IMR-90 (cell line): ENCODE measurements around the gene TRABD2A. TPM values are rescaled to one million over a fixed set of nuclear protein-coding genes. Genes with fewer than 3 reads are reported as not detected.
A peak's percentile ranks its signal among the peaks of the same experiment; 100 is the strongest.

Source experiments
- ATAC-seq: fragments of 200-7000 bp; cut with Tn5 transposase; 2 replicates; pipeline ENCODE4 v1.9.1; 2020; ENCODE audit warnings: low read depth, mild to moderate bottlenecking, moderate library complexity
- BruUV-seq: library from RNA; stranded (reverse); fragments of 400-500 nt; replicated peaks from 2 replicates; lab custom pipeline; 2021; lab: Mats Ljungman, UMichigan
- CTCF ChIA-PET: fragments of 300-600 bp; formaldehyde crosslinking; extraction: SDS; loops from one replicate; lab custom pipeline; 2021; ENCODE audit warnings: antibody characterized with exemption; lab: Yijun Ruan, JAX
- POLR2A ChIA-PET: fragments of 300-600 bp; sonication (Branson Sonifier 250); formaldehyde crosslinking; loops from one replicate; lab custom pipeline; 2022; ENCODE audit warnings: antibody characterized with exemption; ENCODE audit not compliant: unreplicated experiment; lab: Charles Lee
- DNase-seq: peaks from one replicate; pipeline ENCODE4 v3.0.0; 2013
- H2AFZ ChIP-seq: replicated peaks from 2 replicates; pipeline ENCODE3; 2013; ENCODE audit warnings: low read length, mild to moderate bottlenecking; ENCODE audit not compliant: poor library complexity
- H2AK5ac ChIP-seq: 2 replicates; pipeline ENCODE4 v1.6.1; 2013; ENCODE audit warnings: low read depth, low read length, inconsistent platforms
- H2AK9ac ChIP-seq: replicated peaks from 2 replicates; pipeline ENCODE3; 2013; ENCODE audit warnings: mild to moderate bottlenecking, low read depth, low read length, moderate library complexity; ENCODE audit not compliant: poor library complexity
- H2BK120ac ChIP-seq: 2 replicates; pipeline ENCODE4 v1.6.1; 2013; ENCODE audit warnings: low read depth, low read length, inconsistent platforms
- H2BK15ac ChIP-seq: 3 replicates; pipeline ENCODE4 v1.6.1; 2013; ENCODE audit warnings: low read depth, low read length, inconsistent platforms
- H2BK20ac ChIP-seq: 2 replicates; pipeline ENCODE4 v1.6.1; 2013; ENCODE audit warnings: low read depth, mild to moderate bottlenecking, inconsistent platforms, low read length, moderate library complexity
- H2BK5ac ChIP-seq: 2 replicates; pipeline ENCODE4 v1.6.1; 2013; ENCODE audit warnings: mild to moderate bottlenecking, low read depth, low read length, inconsistent platforms; ENCODE audit not compliant: poor library complexity, severe bottlenecking
- H3K14ac ChIP-seq: replicated peaks from 2 replicates; pipeline ENCODE4 v1.6.1; 2013; ENCODE audit warnings: low read depth, low read length, inconsistent platforms
- H3K18ac ChIP-seq: 2 replicates; pipeline ENCODE4 v1.6.1; 2013; ENCODE audit warnings: low read depth, low read length, control low read depth
- H3K23ac ChIP-seq: 2 replicates; pipeline ENCODE4 v1.6.1; 2013; ENCODE audit warnings: low read depth, low read length, inconsistent platforms
- H3K27ac ChIP-seq: 2 replicates; pipeline ENCODE4 v1.5.1; 2013; ENCODE audit warnings: mild to moderate bottlenecking, control low read depth, low read length; ENCODE audit not compliant: insufficient read depth
- H3K27me3 ChIP-seq: 2 replicates; pipeline ENCODE4 v1.6.1; 2013; ENCODE audit warnings: low read length; ENCODE audit not compliant: control insufficient read depth, insufficient read depth
- H3K36me3 ChIP-seq: 2 replicates; pipeline ENCODE4 v1.6.1; 2013; ENCODE audit warnings: low read length, mixed read lengths; ENCODE audit not compliant: control insufficient read depth, insufficient read depth
- H3K4ac ChIP-seq: 2 replicates; pipeline ENCODE4 v1.6.1; 2013; ENCODE audit warnings: low read depth, low read length, inconsistent platforms
- H3K4me1 ChIP-seq: 2 replicates; pipeline ENCODE4 v1.6.1; 2013; ENCODE audit warnings: low read length, mixed read lengths; ENCODE audit not compliant: control insufficient read depth, insufficient read depth
- H3K4me2 ChIP-seq: 2 replicates; pipeline ENCODE4 v1.6.1; 2013; ENCODE audit warnings: low read depth, mild to moderate bottlenecking, control low read depth, low read length, moderate library complexity
- H3K4me3 ChIP-seq: 2 replicates; pipeline ENCODE4 v1.5.1; 2013; ENCODE audit warnings: low read depth, mild to moderate bottlenecking, control low read depth, low read length, moderate library complexity; ENCODE audit not compliant: insufficient read depth
- H3K56ac ChIP-seq: 2 replicates; pipeline ENCODE4 v1.6.1; 2013; ENCODE audit warnings: low read length, inconsistent platforms; ENCODE audit not compliant: insufficient read depth; ENCODE audit errors: extremely low read depth
- H3K79me1 ChIP-seq, 2 experiments: 2 replicates each; pipeline ENCODE4 v1.6.1; 2013; ENCODE audit warnings: low read length in 2 of 2, inconsistent platforms in 1 of 2, low read depth in 1 of 2
- H3K9ac ChIP-seq: 2 replicates; pipeline ENCODE4 v1.6.1; 2013; ENCODE audit warnings: low read depth, low read length, control low read depth
- H3K9me1 ChIP-seq: 2 replicates; pipeline ENCODE4 v1.6.1; 2013; ENCODE audit warnings: low read length, inconsistent platforms; ENCODE audit not compliant: insufficient read depth
- H3K9me3 ChIP-seq: 2 replicates; pipeline ENCODE4 v1.6.1; 2013; ENCODE audit warnings: low read length; ENCODE audit not compliant: control insufficient read depth, insufficient read depth
- H4K20me1 ChIP-seq: 2 replicates; pipeline ENCODE4 v1.6.1; 2013; ENCODE audit warnings: low read length, inconsistent platforms; ENCODE audit not compliant: insufficient read depth
- H4K5ac ChIP-seq: 2 replicates; pipeline ENCODE4 v1.6.1; 2013; ENCODE audit warnings: mild to moderate bottlenecking, low read depth, low read length, control low read depth
- H4K8ac ChIP-seq, 2 experiments: 2 replicates each; pipeline ENCODE4 v1.6.1; 2013; ENCODE audit warnings: low read depth in 2 of 2, low read length in 2 of 2, control low read depth in 1 of 2, inconsistent platforms in 1 of 2
- H4K91ac ChIP-seq: 2 replicates; pipeline ENCODE4 v1.6.1; 2013; ENCODE audit warnings: low read depth, low read length, inconsistent platforms; ENCODE audit not compliant: insufficient read depth
- CEBPB ChIP-seq: IDR thresholded peaks from 2 replicates; pipeline ENCODE4 v1.6.1; 2012; ENCODE audit warnings: low read depth, low read length, improper control_type of control experiment
- CHD1 ChIP-seq: IDR thresholded peaks from 2 replicates; pipeline ENCODE4 v1.6.1; 2012; ENCODE audit warnings: low read depth, low read length, improper control_type of control experiment
- CTCF ChIP-seq: conservative IDR thresholded peaks from 2 replicates; pipeline ENCODE4 v1.5.1; 2012; ENCODE audit warnings: mild to moderate bottlenecking, low read depth, low read length, improper control_type of control experiment
- ELK1 ChIP-seq: fragments of 150-350 bp; IDR thresholded peaks from 2 replicates; pipeline ENCODE4 v1.6.1; 2016; ENCODE audit warnings: low read depth, mild to moderate bottlenecking, low read length, moderate library complexity, borderline replicate concordance
- MAFK ChIP-seq: IDR thresholded peaks from 2 replicates; pipeline ENCODE4 v1.6.1; 2012; ENCODE audit warnings: low read depth, low read length, improper control_type of control experiment
- MAZ ChIP-seq: IDR thresholded peaks from 2 replicates; pipeline ENCODE4 v1.6.1; 2012; ENCODE audit warnings: low read depth, mild to moderate bottlenecking, low read length, improper control_type of control experiment, moderate library complexity, borderline replicate concordance
- NFE2L2 ChIP-seq: fragments of 150-350 bp; IDR thresholded peaks from 2 replicates; pipeline ENCODE4 v1.6.1; 2016; ENCODE audit warnings: low read depth, mild to moderate bottlenecking, low read length
- POLR2A ChIP-seq: IDR thresholded peaks from 2 replicates; pipeline ENCODE4 v1.6.1; 2012; ENCODE audit warnings: mild to moderate bottlenecking, low read depth, low read length
- RAD21 ChIP-seq: IDR thresholded peaks from 2 replicates; pipeline ENCODE4 v1.6.1; 2012; ENCODE audit warnings: low read length, improper control_type of control experiment
- RFX5 ChIP-seq: IDR thresholded peaks from 2 replicates; pipeline ENCODE4 v1.8.0; 2012; ENCODE audit warnings: low read depth, mild to moderate bottlenecking, low read length, moderate library complexity
- SMC3 ChIP-seq: fragments of 150-350 bp; IDR thresholded peaks from 2 replicates; pipeline ENCODE4 v1.6.1; 2016; ENCODE audit warnings: low read depth, mild to moderate bottlenecking, antibody characterized with exemption, low read length, moderate library complexity
- WGBS, 2 experiments: methylation state at CpG; one replicate each; pipeline versions ENCODE4 v1.1.5 to v1.1.7; 2013; ENCODE audit warnings: missing lambda C conversion rate in 2 of 2; ENCODE audit not compliant: insufficient read length in 1 of 2; ENCODE audit errors: extremely low coverage in 2 of 2; 5-methylcytosine and 5-hydroxymethylcytosine counted together
- dilution Hi-C: fragments of 300-500 bp; cut with HindIII; formaldehyde crosslinking; loops from one replicate; pipeline ENCODE4 v1.14.3; 2018; ENCODE audit warnings: low sequenced_read_pairs; ENCODE audit not compliant: unreplicated experiment
- in situ Hi-C: fragments of 300-500 bp; cut with MboI; formaldehyde crosslinking; loops from 3 replicates; pipeline ENCODE4 v1.14.3; 2019; ENCODE audit warnings: low sequenced_read_pairs, inconsistent platforms, mixed read lengths
- intact Hi-C: fragments of 100-400 bp; cut with micrococcal nuclease; formaldehyde crosslinking; loops from 2 replicates; pipeline ENCODE4 v1.10.0; 2022
- polyA plus RNA-seq, 3 experiments: library from polyadenylated mRNA; depleted of rRNA; stranded (reverse); fragments of >200 nt; gene quantifications; 2 replicates each; pipeline ENCODE4 v1.2.3, GENCODE V29; 2012; ENCODE audit warnings: low replicate concordance in 1 of 3
- total RNA-seq: library from RNA; depleted of rRNA; stranded (reverse); fragments of >200 nt; gene quantifications from 2 replicates; pipeline ENCODE4 v1.2.3, GENCODE V29; 2012

Gene TRABD2A
- total and polyA plus RNA-seq, 2 of the 4 experiments (the other 2 are of a cell fraction): 17.6 to 20.3 TPM

- H3K9ac ChIP-seq: no peak overlapping the region
- no peak overlapping the region for H3K4me2 ChIP-seq
- no peak overlapping the region for H2AFZ ChIP-seq
- peaks cover 2% of the 10 kb centered on the region; the same call in 1 of the 2 replicates for H3K4me1 ChIP-seq
- H3K79me1 ChIP-seq: no peaks in the 10 kb centered on the region
- H2BK15ac ChIP-seq: no peak overlapping the region
- intact Hi-C loops (no loop called here), dilution Hi-C loops (no loop called here), in situ Hi-C loops (no loop called here)
- no peaks in the 10 kb centered on the region for H3K9me1 ChIP-seq
- BruUV-seq: no TSS peak
- ATAC-seq (no peak), DNase-seq (peak; percentile 26)
- 0 out of 2 replicates have a peak, but pooled peaks cover 1% of the 10 kb centered on the region for H3K9me3 ChIP-seq
- H2BK120ac ChIP-seq: no peak overlapping the region
- H2AK9ac ChIP-seq: no peak overlapping the region
- H3K4ac ChIP-seq: no peak overlapping the region
- H3K18ac ChIP-seq: no peak overlapping the region
- H4K91ac ChIP-seq: no peak overlapping the region
- TF ChIP-seq RFX5 (no peak), SMC3 (no peak), ELK1 (no peak), CTCF (no peak), CHD1 (no peak), NFE2L2 (no peak), RAD21 (no peak), MAFK (no peak), POLR2A (no peak), CEBPB (no peak), MAZ (no peak)
- ChIA-PET POLR2A (no interaction called here), CTCF (no interaction called here)
- no peak overlapping the region for H3K23ac ChIP-seq
- H3K27ac ChIP-seq: no peak overlapping the region
- no peak overlapping the region for H2AK5ac ChIP-seq
- no peak overlapping the region for H2BK5ac ChIP-seq
- H4K5ac ChIP-seq: no peak overlapping the region
- no peak overlapping the region for H3K4me3 ChIP-seq
- WGBS, 2 experiments: no CpG with 5 or more reads among the region's 1 CpG
- no peaks in the 10 kb centered on the region for H4K20me1 ChIP-seq
- H3K27me3 ChIP-seq: no peaks in the 10 kb centered on the region
- H3K14ac ChIP-seq: no peak overlapping the region
- H4K8ac ChIP-seq: no peak overlapping the region
- no peak overlapping the region for H3K56ac ChIP-seq
- no peak overlapping the region for H2BK20ac ChIP-seq
- no peaks in the 10 kb centered on the region for H3K36me3 ChIP-seq
Observed at GRCh38 chr2:84776011-84776410, 104.9 kb downstream of the TRABD2A start.
